Skin of body (tissue), 2 donors: ENCODE measurements around the gene CHAF1A. TPM values are rescaled to one million over a fixed set of nuclear protein-coding genes. Genes with fewer than 3 reads are reported as not detected.

Source experiments
- DNase-seq: peaks from one replicate; lab custom pipeline; 2025; lab: John Stamatoyannopoulos, UW
- total RNA-seq: library from RNA; depleted of rRNA; stranded (reverse); fragments of >200 nt; gene quantifications from one replicate; pipeline ENCODE4 v1.2.3, GENCODE V29; 2014

The CHAF1A gene
- total RNA-seq, 1 donor from 2014 or later: 9.5 TPM

DNA sequence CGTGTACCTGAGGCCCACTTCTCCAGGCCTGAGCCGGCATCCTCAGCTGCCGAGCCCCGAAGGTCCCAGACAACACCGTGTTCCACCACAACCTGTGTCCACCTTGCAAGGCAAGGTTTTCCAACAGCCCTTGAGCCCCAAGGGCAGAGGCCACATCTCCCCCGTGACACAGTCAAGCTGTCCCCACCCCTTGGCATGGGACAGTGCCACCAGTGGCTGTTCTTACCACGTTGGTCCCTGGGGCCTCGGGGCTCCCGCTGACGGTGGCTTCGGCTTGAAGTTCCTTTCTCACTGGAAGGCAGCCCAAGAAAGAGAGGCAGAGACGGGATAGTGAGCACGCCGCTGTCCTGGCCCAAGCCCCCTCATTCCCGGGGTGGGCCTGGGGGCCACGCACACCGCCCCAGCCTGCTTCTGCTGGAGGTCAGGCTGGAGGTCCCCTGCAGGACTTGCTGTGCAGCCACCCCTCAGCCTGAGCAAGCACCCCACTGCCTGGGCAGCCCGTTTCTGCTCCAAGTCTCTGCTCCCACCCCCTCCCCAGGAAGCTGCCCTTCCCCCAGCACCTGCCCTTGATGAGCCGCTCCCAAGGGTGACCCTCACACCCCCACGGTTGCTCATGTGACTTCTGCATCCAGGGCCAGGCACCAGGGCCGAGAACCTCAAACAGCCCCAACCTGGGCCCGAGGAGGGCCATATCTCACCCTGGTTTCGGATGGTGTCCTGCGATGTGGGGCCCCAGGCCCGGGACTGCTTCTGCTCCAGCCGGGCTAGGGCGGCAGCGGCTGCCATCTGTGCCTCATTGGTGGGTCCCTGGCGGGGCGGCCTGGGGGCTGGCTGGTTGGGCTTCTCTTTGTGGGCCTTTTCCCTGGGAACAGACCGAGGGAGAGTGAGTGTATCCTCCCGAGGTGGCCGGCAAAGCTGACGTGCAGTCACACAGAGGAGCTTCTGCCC is 51.1 kb downstream of the CHAF1A start:
- DNase-seq: no peak

DNA sequence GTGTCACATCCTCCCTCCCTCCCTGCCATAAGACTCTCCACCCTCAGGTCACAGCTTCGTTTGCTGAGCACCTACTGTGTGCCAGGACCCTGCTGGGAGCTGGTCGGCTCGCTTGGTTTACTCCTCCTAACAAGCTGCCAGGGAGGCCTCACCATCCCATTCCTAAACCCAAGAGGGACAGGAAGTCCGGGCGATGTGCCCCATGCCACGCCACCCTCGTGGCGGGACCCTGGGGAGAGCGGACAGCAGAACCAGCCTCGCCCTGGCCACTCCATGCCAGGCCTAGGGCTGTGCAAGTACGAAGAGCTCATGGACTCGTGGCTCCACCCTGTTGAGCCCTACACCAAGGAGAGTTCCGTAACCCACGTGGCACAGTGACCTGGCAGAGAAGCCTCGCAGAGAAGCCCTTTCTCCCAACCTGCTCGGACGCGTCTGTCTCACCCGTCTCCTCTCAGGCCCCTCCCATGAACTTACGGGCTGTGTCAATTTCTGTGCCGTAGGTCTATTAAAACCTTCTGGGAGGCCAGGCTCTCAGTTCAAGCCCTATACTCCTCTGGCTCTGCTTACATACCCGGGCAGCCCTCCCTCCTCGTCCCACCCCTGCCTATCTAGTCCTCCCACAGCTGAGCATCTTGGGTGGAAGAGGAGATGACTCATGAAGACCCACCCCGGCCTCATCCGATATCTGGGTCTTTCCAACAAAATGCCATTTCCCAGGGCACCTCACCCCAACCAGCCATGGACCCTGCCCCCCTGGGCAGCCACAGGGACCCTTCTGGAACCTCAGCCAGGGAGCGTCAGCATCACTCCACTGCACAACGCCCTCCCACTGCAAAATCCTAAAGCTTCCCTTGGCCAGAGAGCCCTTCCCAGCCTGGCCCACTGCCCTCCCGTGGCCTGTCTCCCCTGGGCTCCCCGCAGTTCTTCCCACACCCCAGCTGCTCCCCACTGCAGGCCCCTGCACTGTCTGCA is 52.6 kb downstream of the CHAF1A start:
- DNase-seq: peak; percentile 47

DNA sequence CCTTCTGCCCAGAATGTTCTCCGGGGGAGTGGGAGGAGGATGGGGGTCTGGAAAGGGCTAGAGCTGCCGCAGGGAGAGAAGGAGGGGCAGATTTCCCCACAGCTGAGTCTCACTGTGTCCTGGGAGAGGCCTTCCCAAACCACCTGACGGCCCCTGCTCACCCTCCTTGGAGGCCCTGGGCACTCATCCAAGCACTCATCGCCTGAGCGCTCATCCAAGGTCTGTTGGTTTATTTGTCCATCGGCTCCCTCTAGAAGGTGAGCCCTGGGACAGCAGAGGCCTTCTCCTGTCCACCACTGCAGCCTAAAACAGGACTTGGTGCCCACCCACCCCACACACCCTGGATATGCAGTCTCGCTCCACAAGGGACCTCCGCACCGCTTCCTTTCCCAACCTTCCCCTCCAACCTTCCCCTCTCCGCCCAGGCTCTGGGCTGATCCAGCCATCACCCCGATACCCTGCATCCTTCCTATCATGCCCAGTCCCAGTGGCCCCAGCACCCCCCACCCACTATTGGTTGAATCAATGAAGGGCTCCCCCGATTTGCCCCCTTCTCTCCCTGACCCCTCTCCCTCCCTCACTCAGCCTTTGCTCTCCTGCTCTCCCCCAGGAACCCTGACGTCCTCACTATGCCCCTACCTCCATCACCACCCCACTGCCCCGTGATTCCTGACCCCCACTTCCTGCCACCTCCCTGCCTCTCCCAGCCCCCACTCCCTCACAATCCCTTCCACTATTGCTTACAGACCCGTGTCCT is 53.5 kb downstream of the CHAF1A start:
- peak; percentile 47 for DNase-seq

DNA sequence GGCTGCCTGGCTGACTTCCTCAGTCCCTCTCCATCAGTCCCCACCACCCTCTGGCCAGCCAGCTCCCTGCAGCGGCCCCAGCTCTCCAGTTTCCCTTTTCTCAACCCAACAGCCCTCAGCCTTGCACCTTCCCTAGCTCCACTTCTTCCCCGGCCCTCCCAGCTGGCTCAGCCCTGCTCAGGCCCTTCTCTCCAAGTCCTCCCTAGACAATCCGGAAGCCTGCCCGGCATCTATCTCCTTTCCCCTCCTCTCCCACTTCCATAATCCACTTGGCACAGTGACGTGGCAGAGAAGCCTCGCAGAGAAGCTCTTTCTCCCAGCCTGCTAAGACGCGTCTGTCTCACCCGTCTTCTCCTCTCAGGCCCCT is 54.0 kb downstream of the CHAF1A start:
- peak; percentile 75 for DNase-seq

DNA sequence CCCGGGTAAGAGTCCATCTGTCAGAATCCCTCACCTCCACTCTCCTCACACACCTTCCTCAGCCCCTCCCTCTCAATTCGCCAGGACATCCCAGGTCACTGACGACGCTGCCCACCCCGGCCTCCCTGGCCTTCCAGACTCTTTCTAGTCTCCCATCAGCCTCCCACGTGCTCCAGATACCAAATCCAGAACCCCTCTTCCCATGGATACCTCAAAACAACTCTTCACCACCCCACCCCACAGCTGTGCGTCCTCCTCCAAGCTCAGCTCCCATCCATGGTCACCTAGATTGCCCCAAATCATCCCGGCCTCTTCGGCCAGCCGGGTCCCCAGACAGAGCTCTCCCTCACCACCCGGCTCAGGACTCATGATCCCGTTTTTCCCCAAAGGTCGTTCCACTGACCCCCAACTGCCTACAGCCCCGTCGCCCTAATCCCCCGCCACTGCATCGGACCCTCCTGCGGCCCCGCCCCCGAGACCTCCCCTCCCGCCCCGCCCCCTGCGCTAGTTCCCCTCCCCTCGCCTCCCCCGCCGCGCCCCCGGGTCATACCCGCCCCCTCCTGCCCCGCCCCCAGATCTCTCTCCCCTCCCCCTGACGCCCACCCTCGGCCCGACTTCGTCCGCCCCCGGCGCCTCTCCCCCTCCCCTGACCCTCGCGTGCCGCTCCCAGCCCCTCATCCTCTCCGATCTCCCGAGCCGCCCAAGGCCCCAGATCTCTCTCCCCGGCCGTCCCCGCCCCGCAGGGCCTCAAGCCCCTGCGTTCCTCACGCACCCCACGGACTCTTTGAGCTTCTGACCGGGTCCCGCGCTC is 54.6 kb downstream of the CHAF1A start:
- DNase-seq: peak; percentile 75

DNA sequence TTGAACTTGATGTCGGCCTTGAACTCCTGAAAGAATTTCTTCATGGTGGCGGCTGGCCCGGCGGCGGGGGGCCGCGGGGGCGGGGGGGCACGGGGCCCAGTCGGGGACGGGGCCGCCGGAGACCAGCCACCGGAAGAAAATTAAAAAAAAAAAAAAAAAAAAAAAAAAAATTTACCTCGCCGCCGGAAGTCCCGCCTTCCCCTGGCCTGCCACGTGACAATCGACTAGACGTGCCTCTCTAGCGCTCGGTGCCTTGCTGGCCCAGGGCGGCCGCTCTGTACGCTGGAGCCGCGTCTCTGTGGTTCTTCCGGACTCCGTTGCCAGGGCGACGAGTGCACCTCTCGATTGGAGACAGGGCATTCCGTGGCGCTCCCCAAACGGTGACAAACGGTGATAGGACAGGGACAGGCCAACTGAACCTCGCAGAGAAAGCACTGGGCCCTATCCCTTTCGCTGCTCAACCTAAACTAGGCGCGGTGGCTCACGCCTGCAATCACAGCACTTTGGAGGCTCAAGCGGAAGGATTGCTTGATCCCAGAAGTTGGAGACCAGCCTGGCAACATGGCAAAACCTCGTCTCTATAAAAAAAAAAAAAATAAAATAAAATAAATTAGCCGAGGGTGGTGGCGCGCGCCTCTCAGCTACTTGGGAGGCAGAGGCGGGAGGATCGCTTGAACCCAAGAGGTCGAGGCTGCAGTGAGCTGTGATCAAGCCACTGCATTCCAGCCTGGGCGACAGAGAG is 55.4 kb downstream of the CHAF1A start, which contains the start of gene UBXN6:
TSS of gene UBXN6 (minus strand) at position 141 of the 742 bp plus-strand sequence. CDS start at position 44, 97 bp downstream.
- DNase-seq: peak; percentile 94

DNA sequence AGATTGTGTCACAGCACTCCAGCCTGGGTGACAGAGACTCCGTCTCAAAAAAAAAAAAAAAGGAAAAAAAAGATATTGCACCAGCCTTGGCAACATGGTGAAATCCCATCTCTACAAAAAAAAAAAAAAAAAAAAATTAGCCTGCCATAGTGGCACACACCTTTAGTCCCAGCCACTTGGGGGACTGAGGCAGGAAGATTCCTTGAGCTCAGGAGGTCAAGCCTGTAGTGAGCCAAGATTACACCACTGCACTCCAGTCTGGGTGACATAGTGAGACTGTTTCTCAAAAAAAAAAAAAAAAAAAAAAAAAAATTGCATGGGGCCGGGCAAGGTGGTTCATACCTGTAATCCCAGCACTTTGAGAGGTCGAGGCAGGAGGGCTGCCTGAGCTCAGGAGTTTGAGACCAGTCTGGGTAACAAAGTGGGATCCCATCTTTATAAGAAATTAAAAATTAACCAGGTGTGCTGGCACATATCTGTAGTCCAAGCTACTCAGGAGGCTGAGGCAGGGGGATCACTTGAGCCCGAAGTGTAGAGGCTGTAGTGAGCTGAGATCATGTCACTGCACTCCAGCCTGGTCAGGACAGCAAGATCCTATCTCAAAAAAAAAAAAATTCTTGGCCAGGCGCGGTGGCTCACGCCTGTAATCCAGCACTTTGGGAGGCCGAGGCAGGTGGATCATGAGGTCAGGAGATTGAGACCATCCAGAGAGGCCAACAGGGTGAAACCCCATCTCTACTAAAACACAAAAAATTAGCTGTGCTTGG is 62.6 kb downstream of the CHAF1A start:
- no peak for DNase-seq

DNA sequence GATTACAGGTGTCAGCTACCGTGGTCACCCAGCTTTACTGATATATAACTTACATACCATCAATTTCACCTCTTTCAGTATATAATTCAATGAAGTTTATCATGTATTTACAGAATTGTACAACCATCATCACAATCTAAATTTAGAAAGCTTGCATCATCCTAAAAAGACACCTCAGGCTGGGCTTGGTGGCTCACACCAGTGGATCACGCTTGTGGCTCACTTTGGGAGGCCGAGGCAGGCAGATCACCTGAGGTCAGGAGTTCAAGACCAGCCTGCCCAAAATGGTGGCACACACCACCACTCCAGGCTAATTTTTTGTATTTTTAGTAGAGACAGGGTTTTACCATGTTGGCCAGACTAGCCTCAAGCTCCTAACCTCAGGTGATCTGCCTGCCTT is 65.4 kb downstream of the CHAF1A start:
- no peak for DNase-seq

DNA sequence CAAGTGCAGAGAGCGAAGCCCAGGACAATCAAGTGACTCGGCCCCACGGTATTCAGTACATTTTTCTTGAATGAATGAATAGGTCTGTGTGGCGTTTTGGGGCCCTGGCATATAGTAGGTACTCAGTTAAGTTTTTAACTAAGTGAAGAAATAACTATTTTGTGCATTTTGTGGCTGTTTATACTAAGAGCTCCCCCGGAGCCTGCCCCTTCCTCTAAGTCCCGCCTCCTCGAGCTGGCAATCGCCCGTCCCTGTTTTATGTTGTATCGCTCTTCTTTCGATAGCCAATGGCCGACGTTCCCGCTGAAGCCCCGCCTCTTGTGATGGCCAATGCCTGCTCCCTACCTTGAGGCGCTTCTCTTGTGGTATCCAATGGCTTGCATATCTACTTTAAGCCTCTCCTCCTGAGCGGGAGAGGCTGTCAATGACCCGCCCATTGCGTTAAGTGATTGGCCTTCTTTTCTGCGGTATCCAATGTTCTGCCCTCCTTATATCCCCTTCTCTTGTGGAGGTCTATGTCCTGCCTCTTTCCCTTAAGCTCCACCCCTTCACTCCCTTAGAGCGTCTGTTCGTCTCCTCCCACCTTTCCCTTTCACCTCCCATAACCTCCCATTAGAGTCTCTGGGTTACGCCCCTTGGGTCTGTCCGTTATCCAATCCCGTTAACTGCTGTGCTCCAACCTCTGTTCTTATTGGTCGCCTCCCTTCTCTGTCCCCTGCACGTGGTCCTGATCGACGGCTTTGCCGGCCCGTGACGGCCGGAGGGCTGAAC is 69.1 kb downstream of the CHAF1A start:
- peak; percentile 100 for DNase-seq

DNA sequence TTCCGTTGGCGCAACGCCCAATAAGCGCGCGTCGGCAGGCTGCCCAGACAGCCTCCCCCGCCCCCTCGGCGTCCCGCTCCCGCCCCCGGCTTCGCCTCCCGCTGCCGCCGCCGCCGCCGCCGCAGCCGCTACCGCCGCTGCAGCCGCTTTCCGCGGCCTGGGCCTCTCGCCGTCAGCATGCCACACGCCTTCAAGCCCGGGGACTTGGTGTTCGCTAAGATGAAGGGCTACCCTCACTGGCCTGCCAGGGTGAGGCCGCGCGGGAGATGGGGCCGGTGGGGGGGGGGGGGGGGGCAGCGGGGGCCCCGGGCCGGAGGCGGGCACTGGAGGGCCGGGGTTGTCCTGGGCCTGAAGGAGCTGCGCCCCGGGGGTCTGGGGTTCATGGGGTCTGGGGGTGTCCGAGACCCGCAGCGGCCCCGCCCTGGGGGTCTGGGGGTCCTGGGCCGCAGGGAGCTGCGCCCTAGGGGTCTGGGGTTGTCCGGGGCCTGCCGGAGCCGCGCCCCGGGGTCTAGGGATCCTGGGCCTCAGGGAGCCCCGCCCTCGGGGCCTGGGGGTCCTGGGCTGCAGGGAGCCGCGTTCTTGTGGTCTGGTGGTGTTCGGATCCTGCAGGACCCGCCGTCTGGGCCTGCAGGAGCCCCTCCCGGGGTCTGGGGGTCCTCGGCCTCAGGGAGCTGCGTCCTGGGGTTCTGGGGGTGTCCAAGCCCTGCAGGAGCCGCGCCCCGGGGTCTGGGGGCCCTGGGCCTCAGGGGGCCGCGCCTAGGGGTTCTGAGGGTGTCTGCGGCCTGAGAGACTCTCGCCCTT is 69.9 kb downstream of the CHAF1A start, which contains the start of gene HDGFL2:
TSS of gene HDGFL2 (plus strand) at position 124 of the 801 bp plus-strand sequence. CDS start at position 178, 54 bp downstream.
- no peak for DNase-seq

DNA sequence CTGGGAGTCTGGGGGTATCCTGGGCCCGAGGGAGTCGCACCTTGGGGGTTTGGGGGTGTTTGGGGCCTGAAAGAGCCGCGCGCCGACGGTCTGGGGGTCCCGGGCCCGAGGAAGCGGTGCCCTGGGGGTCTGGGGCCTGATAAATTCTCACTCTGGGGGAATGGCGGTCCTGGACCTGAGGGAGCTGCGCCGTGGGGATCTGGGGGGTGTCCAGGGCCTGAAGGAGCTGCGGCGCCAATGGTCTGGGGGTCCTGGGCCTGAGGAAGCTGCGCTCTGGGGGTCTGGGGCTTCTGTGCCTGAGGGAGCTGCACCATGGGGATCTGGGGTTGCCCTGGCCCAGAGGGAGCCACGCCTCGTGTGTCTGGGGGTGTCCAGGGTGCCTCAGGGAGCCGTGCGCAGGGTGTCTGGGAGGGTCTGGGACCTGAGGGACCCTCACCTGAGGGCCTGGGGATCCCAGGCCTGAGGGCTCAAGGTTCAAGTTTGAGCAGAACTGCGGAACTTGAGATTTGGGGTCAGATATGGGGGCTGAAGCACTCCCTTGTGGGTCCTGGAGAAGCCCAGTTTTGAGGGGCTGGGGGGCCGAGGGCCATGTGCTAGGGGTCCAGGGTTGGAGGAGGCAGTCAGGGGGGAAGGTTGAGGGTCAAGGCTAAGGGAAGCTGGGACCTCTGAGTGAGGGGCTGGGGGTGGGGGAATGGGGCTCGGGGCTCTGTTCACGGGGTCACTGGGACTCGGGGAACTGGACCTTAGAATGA is 70.7 kb downstream of the CHAF1A start:
- DNase-seq: no peak

DNA sequence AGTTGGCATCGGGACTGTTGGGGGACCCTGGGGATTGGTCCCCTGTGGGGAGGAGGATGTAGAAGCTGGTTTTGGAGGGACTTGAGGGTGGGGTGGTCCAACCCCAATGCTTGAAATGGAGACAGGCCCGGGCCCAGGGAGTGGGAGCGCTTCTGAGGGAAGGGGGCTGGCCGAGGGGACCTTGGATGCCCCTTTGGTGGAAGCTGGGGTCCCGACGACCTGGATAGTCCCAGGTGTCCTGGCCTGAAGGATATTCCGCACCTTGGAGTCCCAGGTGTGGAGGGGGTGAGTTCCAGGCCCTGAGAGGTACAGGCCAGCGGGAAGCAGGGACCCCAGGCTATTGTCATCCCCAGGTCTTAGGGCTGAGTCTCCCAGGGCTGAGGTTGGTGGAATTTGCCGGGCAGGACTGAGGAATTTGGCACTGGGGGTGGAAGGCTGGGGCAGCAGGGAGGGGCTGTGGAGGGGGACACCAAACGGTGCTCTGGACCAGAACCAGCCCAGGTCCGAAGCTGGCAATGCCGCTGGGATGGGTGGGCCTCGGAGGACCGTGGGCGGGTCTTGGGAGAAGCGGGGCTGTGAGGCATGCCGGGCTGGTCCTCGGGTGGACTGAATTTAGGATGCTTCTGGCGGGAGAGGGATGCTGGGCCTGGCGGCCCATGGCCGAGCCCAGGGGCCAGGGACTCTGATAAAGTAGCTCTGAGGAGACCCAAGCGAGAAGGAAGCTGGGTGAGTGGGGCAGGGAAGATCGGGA is 71.5 kb downstream of the CHAF1A start:
- DNase-seq: no peak

DNA sequence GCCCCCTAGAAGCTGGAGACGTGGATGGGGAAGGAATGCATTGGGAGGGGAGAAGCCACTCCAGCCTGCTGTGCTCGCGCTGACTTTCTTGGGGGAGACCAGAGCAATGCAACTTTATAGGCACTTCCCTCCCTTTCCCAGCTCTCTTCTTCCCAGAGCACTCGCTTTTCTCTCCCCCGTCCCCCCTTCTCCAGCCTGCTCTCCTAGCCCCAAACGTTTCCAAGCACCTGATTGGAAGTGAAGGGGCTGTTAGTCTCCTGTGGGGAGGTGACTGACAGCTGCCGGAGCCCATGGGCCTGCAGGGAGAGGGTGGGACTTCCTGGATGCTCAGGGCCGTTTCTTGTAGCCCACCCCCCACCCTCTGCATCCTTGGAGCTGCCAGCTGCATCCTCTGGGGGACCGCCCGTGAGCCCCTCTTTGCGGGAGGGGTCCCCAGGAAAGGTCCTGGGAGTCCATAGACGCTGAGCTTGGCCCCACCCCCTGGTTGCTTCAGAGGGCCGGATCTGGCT is 72.1 kb downstream of the CHAF1A start:
- peak; percentile 52 for DNase-seq

DNA sequence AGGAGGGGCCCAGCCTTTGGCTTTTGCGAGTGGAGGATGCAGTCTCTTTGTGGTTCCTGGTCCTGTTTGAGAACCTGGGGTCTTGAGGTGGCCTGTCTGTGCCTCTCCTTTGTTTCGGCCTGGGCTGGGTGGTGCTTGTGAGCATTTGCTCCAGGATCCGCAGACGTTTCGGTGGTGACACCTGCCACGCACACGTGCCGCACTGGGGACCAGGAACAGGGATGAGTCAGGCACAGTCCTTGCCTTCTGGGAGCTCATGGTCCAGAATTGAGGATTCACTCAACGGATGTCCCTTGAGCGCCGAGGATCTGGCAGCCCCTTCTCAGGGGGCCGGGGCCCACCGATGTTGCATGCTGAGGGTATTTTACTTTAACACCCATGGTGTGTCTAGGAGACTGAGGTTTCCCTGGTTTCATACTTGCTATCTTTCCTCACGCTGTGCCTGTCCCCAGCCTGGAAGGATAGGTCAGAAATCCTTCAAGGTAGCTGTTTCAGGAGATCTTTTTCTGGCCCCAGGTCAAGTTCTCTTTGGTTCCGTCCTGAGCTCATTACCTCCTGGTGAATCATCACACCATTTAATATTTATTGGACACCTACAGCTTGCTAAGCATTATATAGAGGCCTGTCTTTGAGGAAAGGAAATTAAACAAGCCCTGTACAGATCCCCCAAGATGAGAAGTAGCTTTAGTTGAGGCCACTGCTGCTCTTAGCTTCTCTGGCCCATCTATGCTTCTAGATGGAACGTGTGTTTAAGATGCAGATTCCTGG is 74.8 kb downstream of the CHAF1A start:
- DNase-seq: no peak
